Measurements from ENCODE around the gene FOSL2. TPM values are rescaled to one million over a fixed set of nuclear protein-coding genes. Genes with fewer than 3 reads are reported as not detected.

The FOSL2 gene
- total RNA-seq, 1 donor from 2014 or later, result 2.7 TPM

DNA sequence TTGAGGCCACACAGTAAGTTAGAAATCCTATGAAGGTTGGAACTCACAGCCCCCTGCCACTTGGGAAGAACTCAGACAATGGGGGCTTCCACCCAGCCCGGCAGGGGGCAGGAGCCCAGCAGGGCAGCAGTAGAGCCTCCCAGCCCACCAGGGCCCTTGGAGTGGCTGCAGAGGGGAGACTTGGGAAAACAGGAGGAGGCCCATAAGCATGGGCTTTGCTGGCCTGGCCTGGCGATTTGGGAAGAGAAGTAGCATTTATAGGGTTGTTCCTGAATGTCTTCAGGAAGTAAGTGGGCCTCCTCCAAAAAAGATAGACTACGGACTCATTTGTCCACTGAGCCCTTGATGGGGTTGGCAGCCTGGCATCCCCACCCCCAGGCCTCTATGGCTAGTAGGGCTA is 17.4 kb upstream of the FOSL2 start:
- ChIA-PET CTCF (no interaction called here), POLR2A (no interaction called here)
- H3K27ac Mint-ChIP-seq, result no peak overlapping the region
- intact Hi-C loops (cut with micrococcal nuclease), result no loop called here
- H3K4me1 Mint-ChIP-seq, result peaks cover 8% of the 10 kb centered on the region
- TF ChIP-seq, protein P1, sequence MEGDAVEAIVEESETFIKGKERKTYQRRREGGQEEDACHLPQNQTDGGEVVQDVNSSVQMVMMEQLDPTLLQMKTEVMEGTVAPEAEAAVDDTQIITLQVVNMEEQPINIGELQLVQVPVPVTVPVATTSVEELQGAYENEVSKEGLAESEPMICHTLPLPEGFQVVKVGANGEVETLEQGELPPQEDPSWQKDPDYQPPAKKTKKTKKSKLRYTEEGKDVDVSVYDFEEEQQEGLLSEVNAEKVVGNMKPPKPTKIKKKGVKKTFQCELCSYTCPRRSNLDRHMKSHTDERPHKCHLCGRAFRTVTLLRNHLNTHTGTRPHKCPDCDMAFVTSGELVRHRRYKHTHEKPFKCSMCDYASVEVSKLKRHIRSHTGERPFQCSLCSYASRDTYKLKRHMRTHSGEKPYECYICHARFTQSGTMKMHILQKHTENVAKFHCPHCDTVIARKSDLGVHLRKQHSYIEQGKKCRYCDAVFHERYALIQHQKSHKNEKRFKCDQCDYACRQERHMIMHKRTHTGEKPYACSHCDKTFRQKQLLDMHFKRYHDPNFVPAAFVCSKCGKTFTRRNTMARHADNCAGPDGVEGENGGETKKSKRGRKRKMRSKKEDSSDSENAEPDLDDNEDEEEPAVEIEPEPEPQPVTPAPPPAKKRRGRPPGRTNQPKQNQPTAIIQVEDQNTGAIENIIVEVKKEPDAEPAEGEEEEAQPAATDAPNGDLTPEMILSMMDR (IDR thresholded peaks at IDR 0.05), result no peak
- no peak for ATAC-seq (ENCODE audit: low read depth)
- no peak for DNase-seq
- peaks cover 3% of the 10 kb centered on the region for H3K27me3 Mint-ChIP-seq
- H3K9me3 Mint-ChIP-seq, result no peaks in the 10 kb centered on the region
- no peak overlapping the region for H3K4me3 Mint-ChIP-seq
- no peaks in the 10 kb centered on the region for H3K36me3 Mint-ChIP-seq (ENCODE audit: low read depth)

DNA sequence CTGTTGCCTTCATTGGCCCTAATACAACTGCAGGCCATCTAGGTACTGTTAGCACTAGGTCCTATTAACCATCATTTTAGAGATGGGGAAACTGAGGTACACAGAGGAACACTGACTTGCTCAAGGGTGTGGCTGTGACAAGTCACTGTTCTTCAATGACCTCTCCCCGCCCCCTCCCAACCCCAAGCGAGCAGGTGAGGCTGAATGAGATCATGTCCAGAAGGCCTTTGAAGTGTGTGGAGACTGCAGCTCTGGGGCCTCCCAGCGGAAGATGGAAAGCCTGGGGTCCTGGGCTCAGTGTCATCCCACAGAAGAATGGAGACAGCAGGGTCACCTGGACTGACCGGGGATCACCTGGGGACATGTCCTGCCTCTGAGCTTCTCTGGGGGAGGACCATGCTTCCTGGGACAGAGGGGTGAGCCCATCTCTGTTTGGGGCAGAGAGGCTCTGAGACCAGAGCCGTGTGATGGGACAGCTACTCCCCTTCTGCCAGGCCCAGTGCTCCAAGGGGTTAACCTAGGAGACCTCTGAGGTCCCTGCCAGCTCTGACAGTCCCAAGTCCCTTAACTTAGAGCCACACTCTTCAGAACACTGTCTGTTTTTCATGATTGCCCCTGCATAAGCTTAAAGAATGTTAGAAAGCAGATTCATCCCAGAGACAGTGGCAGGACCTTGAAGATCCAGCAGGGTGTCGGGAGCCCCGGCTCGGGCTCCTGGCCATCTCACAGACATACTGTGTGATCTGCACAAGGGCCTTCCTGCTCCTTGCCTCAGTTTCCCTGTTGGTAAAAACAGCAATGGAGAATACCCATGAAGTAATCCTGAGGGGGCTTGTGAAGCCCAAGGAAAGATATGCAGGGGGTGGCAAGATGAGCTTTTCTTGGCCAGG is 16.7 kb upstream of the FOSL2 start:
- Mint-ChIP-seq H3K36me3 (ENCODE audit: low read depth) (no peaks in the 10 kb centered on the region), H3K4me1 (peaks cover 8% of the 10 kb centered on the region), H3K4me3 (no peak overlapping the region), H3K27ac (no peak overlapping the region), H3K9me3 (no peaks in the 10 kb centered on the region), H3K27me3 (no peaks in the 10 kb centered on the region)
- intact Hi-C loops (cut with micrococcal nuclease), result no loop called here
- DNase-seq (no peak), ATAC-seq (ENCODE audit: low read depth) (no peak)
- ChIA-PET POLR2A (no interaction called here), CTCF (no interaction called here)
- TF ChIP-seq, protein P1 (IDR thresholded peaks at IDR 0.05), result no peak

DNA sequence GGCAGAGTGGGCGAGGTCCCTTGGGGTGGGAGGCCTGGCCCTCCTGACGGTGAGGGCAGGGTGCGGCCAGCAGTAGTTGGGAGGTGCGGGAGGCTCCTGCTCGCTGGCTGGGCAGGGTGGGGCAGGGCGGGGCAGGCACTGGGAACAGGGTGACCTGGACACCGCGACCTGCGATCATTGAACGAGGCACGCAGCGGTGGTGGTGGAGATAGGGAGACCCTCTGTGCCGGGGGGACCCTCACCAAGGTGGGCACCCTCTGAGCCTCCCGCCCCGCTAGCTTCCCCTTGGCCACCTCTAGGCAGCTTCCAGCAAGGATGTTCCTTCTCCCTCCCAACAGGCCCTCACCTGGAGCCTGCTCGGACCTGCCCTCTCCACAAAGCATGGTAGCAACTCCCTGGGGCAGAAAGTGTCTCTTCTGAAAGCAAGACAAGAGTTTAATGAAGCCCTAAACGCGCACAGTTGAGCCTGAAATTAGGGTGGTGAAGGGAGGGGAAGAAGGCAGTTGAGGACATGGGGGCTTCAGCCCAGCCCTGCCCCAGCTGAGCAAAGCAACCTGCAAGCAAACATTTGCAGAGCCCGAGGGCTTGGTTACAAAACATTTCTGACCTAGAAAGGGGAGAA is 15.4 kb upstream of the FOSL2 start:
- no peak for ATAC-seq (ENCODE audit: low read depth)
- no peak overlapping the region for H3K27ac Mint-ChIP-seq
- DNase-seq, result no peak
- H3K9me3 Mint-ChIP-seq, result no peaks in the 10 kb centered on the region
- CTCF ChIA-PET, result no interaction called here
- no peaks in the 10 kb centered on the region for H3K27me3 Mint-ChIP-seq
- peaks cover 8% of the 10 kb centered on the region for H3K4me1 Mint-ChIP-seq
- POLR2A ChIA-PET, result no interaction called here
- intact Hi-C loops (cut with micrococcal nuclease), result no loop called here
- no peaks in the 10 kb centered on the region for H3K36me3 Mint-ChIP-seq (ENCODE audit: low read depth)
- TF ChIP-seq, protein P1 (IDR thresholded peaks at IDR 0.05), result no peak
- H3K4me3 Mint-ChIP-seq, result no peak overlapping the region

DNA sequence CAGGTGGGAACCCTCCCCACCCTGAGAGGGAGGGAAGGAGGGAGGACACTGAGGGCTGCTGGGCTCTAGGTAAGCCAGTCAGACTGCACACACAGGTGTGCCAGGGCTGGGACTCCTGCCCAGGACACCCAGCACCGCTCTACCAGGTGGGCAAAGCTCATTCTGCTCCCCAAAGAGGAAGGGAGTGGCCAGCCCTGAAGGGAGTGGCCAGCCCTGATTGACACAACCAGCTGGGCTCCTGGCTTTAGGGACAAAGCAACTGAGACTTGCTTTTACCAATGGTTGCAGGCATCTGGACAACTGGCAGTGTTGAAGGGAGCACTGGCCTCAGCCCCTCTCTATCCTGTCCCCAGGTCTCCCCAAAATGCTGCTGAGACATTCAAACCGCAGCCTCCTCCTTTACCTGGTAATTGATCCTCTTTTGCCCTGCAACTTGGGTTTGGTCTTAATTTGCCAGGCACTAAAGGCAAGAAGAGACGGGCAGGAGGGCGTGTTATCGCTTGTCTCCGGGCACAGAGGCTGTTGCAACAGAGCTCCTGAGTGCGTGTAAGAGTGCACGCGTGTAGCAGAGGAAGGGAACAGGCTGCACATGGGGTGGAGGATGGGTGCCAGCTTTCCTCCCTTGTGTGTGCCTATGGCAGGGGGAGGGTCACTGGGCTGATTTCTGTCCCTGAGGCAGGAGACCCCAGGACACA is 14.5 kb upstream of the FOSL2 start:
- Mint-ChIP-seq H3K27me3 (no peaks in the 10 kb centered on the region), H3K4me1 (peaks cover 8% of the 10 kb centered on the region), H3K4me3 (no peak overlapping the region), H3K9me3 (no peaks in the 10 kb centered on the region), H3K36me3 (ENCODE audit: low read depth) (no peaks in the 10 kb centered on the region), H3K27ac (no peak overlapping the region)
- TF ChIP-seq, protein P1 (IDR thresholded peaks at IDR 0.05), result no peak
- no peak for DNase-seq
- ChIA-PET CTCF (interaction anchor here (1.3 kb wide), 1 partner anchor 11 kb away, joined by 3 read pairs; no protein-coding TSS in a partner anchor), POLR2A (no interaction called here)
- no peak for ATAC-seq (ENCODE audit: low read depth)
- intact Hi-C loops (cut with micrococcal nuclease), result no loop called here

Data from activated B cell treated with CpG ODN at 0.5 μM for 24 hours (primary cell).